Right forelimb (tissue), 1 donor: ENCODE results near the gene PPY.
"Not testable (repeated sequence)": the region's sequence is repeated elsewhere in the genome, so short reads cannot be mapped to it uniquely, and the experiment has no call there.

Source experiments
- DNase-seq: peaks from one replicate; pipeline ENCODE4 v3.0.0-alpha.2; 2018

PPY gene

GRCh38 chr17:43962479-43962878 is 20.2 kb upstream of the PPY start:
- DNase-seq: no peak

- no peak for DNase-seq
Observed at GRCh38 chr17:43961954-43962353, 19.7 kb upstream of the PPY start.

DNA sequence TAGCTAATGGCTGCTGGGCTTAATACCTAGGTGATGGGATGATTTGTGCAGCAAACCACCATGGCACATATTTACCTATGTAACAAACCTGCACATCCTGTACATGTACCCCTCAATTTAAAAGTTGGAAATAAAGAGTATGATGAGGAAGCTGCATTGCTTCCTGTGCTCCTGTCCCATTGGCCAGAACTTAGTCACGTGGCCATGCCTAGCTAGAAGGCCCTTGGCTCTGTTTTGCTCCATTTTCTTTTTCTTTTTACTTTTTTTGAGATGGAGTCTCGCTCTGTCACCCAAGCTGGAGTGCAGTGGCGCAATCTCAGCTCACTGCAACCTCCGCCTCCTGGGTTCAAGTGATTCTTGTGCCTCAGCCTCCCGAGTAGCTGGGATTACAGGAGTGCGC is 19.0 kb upstream of the PPY start:
- not testable (repeated sequence) for DNase-seq

DNA sequence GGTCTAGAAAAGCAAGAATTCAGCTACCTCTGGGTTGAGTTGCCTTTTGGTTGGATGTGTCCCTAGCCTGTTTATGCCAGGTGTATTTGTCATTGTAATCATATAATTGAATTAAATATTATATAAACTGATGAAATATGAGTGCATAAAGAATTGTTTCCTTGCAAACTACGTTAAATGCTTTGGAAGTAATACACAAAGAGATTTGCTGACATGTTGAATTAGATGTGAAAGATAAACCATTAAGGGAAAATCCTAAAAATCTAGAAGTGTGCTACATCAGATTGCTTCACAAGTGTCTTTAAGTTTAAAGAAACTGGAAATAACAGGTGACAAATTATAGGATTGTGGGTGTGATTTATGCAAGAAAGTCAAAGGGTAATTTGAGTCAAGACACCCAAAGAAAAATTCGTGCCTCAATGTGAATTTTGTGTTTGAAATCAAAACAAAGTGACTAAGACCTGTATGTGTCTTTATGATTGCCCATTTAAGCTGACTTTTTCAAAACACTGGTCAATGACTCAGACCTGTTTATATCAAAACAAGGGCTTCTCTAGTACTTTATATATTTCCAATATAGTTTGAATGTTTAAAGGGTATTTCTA is 16.6 kb upstream of the PPY start:
- no peak for DNase-seq

DNA sequence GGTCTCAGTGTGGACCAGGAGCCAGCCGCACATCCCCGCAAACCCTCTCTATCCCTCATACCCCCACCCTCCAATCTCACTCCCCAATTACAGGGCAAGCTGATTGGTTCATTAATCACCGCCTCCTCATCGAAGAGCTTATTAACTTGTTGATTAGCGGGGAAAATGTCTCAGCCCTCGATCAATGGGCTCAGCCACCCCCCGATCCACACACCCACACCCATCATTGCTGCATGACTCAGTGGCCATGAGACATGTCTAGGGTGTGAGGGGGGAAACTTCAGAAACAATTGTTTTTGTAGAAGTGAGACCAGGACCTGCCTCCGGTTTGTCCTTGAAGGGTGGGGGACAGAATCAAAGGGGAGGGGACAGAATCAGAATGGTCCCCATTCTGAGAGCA is 13.9 kb upstream of the PPY start:
- no peak for DNase-seq

GRCh38 chr17:43953746-43954145 is 11.5 kb upstream of the PPY start, which contains the start of gene PYY:
Gene PYY (minus strand): TSS chr17:43953940. CDS start chr17:43953483, 457 bp downstream.
- no peak for DNase-seq

GRCh38 chr17:43952724-43953666 is 10.7 kb upstream of the PPY start:
- no peak for DNase-seq

DNA sequence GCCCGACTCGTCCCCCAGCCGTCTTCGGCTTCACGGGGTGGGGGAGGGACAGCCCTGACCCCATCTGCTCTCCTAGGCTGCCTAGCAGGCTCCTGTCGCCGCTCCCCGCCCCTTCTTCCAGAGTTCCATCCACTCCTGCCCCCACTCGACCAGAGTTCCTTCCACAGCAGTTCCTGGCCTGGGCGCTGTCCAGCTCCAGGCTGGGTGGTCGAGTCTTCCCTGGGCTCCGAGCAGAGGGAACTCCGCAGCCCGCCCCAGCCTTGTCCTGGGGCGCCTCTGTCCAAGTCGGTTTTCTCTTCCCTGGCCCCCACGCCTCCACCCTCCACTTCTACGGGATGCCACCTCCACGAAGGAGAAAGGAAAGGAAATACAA is 10.1 kb upstream of the PPY start:
- peak; percentile 61 for DNase-seq

GRCh38 chr17:43951750-43952149 is 9.5 kb upstream of the PPY start:
- no peak for DNase-seq

- DNase-seq: no peak
Observed at GRCh38 chr17:43950554-43950953, 8.3 kb upstream of the PPY start.

GRCh38 chr17:43949781-43950180 is 7.5 kb upstream of the PPY start:
- no peak for DNase-seq

DNA sequence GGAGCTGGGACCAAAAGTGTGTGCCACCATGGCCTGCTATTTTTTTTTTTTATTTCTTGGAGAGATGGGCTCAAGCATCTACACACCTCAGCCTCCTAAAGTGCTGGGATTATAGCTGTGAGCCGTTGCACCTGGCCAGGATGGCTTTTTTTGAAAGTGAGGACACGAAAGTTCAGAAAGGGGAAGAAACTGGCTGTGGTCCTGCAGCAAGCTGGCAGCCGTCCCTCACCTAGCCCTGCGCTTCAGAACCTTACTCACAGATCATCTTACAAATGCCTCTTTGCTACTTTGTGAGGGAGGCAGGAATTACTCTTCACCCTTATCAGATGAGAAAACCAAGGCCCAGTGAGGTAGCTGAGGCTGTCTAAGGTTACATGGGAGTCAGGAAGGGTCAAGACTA is 4.5 kb upstream of the PPY start:
- no peak for DNase-seq

GRCh38 chr17:43945074-43945829 is 3.0 kb upstream of the PPY start:
- DNase-seq: no peak

DNA sequence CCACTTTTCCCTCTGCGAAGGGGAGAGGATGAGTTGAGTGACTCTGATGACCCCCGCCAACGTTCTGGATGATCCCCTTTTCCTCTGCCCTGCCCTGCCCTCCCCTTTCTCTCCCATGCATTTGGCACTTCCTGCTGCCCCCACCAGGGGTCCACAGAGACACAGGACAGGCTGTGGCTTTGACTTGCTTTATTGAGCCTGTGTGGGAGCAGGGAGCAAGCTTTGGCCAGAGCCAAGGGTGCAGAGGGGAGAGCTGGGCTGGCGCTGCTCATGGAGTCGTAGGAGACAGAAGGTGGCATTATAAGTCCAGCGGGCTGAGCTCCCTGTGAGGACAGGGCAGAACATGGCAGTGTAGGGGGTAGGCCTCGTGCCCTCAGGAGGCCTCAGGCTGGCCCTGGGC is 1.6 kb downstream of the PPY start:
- no peak for DNase-seq

GRCh38 chr17:43939886-43940285 is 2.4 kb downstream of the PPY start:
- no peak for DNase-seq

DNA sequence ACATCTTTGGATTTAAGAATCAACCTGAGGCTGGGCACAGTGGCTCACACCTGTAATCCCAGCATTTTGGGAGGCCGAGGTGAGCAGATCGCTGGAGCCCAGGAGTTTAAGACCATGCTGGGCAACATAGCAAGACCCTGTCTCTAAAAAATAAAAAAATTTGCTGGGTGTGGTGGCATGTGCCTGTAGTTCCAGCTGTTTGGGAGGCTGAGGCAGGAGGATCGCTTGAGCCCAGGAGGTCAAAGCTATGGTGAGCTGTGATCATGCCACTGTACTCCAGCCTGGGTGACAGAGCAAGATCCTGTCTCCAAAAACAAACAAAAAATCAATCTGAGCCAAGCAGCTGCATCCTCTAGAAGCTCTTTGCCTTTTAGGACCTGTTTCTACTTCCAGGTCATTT is 2.8 kb downstream of the PPY start:
- DNase-seq: not testable (repeated sequence)

GRCh38 chr17:43938838-43939182 is 3.5 kb downstream of the PPY start:
- no peak for DNase-seq

DNA sequence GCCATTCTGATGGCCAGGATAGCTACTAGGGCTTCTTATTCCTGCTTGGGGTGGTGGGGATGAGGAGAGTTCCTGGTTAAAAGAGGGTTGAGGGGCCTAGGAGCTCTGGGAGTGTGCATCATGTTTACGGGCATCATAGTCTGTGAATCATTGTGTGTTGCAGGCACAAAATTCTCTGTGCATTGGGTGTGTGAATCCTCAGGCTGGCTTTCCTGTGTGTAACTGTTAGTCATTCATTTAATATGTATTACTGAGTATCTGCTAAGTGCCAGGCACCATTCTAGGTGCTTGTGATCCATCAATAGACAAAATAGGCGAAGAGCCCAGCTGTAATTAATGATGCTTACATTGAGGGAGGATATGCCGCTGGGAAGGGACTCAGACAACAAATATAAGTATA is 5.8 kb downstream of the PPY start:
- no peak for DNase-seq

- no peak for DNase-seq
Observed at GRCh38 chr17:43935926-43936261, 6.4 kb downstream of the PPY start.

- no peak for DNase-seq
Observed at GRCh38 chr17:43935204-43935925, 6.9 kb downstream of the PPY start.

- DNase-seq: no peak
Observed at GRCh38 chr17:43932923-43933322, 9.4 kb downstream of the PPY start.

DNA sequence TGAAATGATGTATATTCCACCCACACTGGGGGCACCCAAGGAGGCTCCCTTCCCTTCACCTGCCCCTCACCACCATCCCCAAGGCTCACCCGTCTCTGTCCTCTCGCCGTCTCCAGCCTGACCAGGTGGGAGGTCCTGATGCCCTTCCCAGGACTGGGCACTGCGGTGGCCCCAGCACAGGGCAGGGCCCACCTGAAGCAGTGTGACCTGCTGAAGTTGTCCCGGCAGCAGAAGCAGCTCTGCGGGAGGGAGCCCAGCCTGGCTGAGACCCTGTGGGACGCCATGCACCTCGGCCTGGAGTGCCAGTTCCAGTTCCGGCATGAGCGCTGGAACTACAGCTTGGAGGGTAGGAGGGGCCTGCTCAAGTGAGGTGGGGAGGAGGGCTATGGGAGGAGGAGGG is 9.9 kb downstream of the PPY start:
- DNase-seq: no peak

GRCh38 chr17:43931062-43931571 is 11.2 kb downstream of the PPY start:
- DNase-seq: no peak
